Activated CD4-positive, alpha-beta T cell treated with anti-CD3 and anti-CD28 coated beads, Interleukin-2, Interleukin-6, amounts not matched to agents 100 ng/mL and 50 ng/mL, durations not matched to agents 16 hours and 8 hours (primary cell): ENCODE measurements around the gene PTPN14.

Experiments
- DNase-seq: peaks from one replicate; pipeline ENCODE4 v3.0.0-alpha.2; 2020

The PTPN14 gene

DNA sequence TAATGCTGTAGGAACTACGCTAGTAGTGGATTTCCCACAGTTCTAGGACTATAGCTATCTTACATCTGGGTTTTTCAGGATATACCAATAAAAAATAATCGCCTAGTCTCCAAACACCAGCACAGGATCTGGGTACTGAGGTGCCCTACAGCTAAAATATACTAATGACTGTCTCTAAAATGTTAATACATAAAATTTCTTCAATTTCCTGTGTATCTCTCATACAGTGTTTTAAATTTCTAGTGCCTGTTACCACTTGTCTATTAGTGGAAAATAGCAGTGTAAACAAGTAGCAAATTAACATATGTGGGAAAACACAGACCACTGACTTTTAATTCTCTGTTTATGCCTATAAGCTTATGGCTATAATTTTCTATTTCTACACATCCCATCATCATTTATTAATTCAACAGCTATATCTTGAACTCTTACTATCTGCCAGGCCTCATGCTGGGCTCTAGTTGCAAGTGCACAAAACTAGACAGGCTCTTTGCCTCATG is 16.1 kb upstream of the PTPN14 start:
- no peak for DNase-seq

DNA sequence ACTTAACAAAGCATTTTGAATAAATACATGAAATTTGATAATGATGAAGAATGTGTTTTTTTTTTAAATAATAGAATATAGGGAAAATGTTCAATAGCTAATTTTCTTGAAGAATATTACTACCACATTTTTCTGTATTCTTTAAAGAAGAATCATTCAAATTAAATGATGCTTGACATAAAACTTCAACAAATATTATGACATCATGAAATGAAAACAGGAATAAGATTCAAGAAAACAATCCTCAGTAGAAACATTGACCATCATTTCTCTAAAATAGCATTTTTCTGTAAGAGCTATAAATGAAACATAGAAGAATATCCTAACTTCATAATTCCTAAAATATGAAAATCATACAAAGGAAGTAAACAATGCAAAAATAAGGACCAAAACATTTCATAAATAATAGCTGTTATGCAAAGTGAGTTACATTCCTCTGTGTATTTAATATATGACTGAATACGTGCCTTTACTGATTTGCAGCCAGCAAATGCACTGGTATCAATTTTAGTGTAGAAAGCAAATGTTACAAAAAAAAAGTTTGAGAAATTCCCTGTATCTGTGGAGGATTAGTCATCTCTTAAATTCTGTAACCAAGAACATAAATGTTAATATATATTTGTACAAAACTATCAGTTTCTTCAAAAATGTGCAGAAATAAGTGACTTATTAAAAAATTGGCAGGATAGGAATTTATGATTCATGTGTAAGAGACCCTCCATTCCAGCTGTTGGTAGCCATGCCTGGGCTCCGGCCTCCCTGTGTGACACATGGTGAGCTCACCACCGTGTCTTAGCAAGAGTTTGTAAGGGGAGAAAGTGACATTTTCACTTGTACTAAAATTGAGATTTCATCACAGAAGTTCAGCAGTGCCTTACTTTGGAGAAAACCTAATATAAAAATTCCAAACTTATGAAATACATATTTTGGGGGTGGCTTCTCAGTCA is 15.0 kb upstream of the PTPN14 start:
- DNase-seq, result peak; percentile 20

DNA sequence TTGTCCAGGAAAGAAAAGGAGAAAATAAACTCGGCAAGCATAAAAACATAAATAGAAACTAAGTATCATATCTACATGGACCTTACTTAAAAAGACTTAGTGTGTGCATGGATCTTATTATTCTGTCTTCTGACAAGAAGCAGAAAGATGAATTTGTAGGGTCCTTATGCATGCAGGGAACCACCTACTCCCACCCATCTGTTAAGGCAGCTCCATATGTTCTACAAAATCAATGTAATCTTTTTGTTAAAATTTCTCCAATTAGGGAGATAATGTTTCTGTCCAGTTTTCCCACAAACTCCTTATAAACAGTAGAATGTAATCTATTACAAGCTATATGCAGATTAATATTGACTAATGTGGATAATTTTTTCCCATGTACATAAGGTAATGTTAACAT is 13.9 kb upstream of the PTPN14 start:
- no peak for DNase-seq

DNA sequence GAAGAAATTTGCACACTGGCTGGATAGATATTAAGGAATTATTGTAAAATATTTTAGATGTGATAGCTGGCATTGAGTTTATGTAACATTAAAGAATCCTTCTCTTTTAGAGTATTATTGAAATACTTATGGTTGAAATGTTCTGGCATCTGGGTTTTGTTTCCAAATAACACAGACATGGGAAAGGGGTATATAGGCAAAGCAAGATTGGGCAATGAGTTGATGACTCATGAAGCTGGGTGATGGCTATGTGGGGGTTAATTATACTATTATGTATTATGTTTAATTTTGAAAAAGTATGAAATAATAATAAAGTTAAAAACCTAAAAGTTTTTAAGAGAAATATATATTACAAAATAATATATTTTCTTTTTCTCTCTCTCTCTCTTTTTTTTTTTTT is 12.5 kb upstream of the PTPN14 start:
- no peak for DNase-seq

DNA sequence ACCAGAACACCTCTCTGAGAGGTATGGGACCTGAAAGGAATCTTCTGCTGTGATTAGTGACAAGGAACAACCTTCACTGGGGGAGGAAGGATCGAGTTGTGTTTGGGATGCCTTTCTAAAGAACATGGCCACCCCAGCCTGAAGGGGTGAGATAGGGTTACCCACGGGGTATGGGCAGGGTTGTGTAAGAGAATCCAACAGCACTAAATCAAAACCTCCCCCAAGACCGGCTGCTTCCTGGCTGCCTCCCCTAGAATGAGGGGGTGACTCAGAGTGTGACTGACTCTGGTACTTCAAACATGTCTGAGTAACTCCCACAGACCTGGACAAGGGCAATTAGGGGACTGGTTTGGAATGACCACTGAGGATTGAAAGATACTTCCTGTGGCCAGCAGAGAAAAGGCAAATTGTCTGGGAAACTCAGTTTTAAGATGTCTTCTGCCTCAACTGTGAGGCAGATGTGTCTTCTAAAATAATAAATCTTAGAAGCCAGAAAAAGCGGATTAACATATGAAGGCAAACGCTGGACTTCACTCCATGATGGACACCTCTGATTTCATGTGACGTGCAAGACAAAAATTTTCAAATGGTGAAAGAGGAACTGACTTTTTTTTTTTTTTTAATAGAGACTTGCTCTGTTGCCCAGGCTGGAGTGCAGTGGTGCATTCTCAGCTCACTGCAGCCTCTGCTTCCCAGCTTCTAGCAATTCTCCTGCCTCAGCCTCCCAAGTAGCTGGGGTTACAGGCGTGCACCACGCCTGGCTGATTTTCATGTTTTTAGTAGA is 6.7 kb upstream of the PTPN14 start:
- DNase-seq, result peak; percentile 21

DNA sequence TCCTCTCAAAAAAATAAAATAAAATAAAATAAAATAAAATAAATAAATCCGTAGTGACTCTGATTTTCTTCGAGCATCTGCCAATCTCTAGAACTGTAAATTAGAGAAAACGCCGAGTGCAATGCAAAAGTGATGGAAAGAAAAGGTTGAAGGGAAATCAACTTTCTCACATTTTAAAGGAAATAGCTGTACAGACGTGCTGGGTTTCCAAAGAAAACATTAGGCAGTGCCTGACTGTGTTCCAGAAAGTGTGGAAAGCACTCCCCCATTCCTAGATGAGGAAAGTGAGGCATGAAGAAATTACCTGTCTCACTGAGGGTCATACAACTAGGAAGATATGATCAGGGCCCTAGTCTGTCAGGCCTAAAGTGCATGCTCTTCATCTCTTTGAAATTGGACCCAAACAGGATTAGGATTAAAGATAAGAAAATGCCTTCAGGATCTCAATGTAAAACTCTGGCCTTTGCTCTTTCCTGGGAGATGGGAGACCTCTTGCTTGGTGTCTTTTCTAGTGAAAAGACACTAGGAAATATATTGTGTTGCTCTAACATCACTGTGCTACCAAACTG is 1.8 kb upstream of the PTPN14 start:
- no peak for DNase-seq

DNA sequence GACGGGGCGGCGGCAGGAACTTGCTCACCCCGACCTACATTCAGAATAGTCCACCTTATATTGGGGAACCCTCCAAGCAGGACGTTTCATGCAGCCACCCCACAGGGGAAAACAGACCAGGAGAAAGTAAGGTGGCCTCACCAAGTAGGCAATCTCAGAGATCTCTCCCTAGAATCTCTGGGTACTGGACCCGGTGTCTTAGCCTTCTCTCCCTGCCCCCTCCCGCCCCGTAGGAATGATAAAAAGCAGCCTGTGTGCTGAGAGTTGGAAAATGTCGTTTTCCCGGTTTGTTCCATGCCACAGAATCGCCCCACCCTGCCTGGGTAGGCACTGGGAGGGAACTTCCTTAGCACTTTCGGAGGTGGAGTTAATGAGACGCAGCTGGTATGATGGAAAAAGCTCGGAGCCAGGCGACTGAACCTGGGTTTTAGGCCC is 789 bp upstream of the PTPN14 start:
- DNase-seq, result no peak

DNA sequence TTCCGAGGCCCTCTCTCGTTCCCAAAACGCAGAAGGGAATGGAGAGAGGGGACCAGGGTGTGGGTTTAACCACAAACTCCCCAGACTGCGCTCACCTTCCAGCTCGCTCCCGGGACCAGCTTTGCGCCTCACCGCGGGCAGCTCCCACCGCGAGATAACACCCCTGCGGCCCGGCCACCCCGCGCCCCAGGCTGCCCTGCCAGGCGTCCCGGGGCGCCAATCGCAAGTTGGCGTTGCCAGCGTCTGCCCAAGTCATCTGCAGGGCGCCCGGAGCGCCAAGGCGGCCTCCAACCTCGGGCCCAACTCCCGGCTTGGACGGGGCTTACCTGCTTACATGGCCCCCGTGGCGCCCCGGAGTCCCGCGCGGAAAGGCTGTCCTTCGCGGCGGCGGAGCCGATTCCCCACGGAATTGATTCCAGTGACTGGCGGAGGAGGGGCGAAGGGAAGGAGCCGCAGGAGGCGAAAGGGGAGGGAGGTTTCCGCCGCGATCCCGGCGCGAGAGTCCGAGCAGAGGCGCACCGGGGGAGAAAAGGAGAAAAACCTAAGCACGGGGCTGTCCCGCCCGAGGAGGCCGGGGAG is 456 bp downstream of the PTPN14 start:
- DNase-seq, result no peak

DNA sequence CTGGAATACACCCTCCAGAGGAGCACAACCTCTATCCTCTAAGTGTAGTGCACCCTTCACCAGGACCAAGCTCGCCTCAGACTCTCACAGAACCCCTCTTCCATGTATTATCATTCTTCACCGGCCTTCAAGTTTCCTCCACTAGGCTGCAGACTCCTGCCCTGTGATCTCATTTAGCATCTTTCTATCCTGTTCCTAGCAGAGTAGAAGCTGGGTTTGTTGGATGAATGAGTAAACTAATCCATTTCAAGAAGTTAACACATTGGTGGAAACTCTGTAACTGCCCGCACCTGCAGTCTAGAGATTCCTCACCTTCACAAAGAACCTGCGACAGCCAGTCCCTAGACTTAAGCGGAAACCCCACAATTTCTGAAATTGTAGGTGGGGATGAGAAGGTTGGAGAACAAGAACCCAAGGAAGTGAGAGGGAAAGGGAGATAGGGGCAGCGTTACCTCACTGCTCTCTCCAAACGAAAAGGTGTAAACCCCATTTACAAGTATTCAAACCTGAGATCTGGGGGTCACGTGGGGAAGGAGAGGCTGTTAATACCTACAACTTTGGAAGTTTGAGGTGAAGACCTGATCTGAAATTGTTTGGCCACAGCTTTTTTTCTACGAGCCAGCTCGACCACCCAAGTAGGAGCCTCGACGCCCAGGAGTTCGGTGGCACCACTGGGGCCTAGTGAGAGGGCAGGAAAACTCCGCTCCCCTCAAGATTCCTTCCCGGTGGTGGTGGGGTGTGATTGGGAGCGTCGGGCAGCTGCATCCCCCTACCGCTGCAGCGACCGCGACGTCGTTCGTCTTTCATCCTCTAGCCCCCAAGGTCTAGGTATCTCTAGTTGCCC is 1.2 kb downstream of the PTPN14 start:
- no peak for DNase-seq

DNA sequence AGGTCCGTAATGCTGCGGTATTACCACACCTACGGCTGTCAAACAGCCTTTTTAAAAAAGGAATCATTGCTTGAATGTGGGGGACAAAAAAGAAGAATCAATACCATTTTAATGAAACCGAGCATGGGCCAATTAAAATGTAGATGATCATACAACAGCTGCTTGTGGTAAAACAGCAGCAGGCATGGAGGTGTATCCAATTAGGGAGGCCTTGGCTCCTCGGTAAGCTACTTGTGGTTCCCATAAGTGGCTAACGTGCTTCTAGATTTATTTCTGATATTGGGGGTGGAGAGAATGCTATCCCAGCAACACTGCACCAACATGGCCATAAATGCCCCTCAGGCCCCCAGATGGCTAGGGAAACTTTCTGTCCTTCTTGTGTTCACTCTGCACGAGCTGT is 1.8 kb downstream of the PTPN14 start:
- no peak for DNase-seq

DNA sequence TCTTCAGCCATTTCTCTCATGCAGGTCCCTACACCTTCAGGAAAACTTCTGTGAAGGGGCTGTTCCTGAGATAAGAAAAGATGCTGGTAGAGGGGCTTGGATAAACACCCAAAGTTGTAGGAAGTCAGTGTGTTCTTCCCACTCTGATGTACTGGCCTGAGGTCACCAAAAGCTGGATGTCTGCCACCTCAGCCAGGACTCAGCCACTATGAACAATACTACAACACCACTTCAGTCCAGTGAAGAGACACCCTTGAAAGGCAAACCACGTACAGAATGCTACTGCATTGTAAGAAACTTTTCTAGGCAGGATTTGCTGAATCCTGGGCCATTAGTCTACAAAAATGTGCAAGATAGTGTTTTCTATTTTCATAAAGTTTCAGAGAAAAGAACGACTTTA is 2.4 kb downstream of the PTPN14 start:
- DNase-seq, result no peak

DNA sequence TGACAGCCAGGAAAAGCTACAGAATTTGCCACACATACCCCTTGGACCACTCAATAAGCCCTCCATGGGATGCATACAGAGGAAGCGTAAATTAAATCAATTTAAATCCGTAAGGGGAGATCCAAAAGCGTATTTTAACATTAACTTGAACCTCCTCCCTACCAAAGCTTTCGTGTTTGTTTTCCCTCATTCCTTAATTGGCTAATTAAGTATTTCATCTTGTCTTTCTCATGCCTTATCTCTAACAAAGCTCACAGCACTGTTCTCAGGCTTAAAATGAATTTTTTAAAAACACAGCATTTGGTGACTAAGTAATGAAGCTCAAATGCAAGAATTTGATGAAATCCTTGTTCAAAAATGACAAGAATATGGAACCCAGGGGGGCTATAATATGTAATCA is 3.1 kb downstream of the PTPN14 start:
- no peak for DNase-seq

DNA sequence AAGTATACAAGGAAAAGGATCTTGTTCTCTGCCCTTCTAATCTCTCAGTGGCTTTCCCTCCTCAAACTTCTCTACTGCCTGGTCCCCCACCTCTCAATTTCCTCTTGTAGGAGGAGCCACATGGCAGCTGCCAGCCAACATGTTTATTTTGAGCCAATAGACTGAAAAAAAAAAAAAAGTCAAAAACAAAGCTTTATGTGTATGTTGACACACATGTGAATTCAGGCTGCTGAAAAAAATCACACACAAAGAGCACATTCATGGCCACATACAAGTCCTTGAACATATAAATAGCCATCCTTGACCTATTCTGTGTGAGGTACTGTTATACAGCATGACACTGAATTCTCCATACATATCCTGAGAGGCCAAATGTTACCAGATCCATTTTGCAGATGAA is 3.7 kb downstream of the PTPN14 start:
- DNase-seq, result no peak

DNA sequence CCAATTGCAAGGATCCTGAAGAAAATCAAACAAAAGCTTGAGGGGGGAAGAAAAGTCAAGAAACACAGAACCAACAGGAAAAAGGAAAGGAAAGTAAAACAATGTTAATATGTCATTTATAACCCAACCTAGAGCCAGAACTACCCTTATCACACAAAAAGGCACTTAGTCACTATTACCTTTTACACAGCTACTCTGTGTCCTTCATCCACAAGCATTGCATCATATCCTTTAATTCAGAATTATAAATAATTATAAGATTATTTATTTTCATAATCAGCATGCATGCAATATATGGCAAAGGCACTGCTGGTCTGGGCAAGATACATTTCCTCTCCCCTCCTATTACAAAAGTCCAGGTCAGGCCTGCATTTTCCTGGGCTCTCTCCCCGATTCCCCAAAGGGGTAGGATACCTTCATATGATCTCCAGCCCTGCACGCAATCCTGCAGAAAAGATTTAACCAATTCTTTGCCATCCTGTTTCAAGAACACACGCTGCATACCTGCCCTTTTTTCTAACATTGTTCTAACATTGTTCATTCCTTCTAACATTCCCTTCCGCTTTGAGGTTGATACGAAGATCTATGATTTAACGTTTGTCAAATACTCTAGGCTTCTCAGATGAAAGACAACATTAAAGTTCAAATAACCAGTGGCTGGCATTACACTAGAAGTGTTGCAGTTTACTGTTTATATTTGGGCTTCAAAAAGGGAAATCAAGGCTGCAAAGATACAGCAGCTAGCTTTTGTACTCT is 4.3 kb downstream of the PTPN14 start:
- DNase-seq, result no peak

DNA sequence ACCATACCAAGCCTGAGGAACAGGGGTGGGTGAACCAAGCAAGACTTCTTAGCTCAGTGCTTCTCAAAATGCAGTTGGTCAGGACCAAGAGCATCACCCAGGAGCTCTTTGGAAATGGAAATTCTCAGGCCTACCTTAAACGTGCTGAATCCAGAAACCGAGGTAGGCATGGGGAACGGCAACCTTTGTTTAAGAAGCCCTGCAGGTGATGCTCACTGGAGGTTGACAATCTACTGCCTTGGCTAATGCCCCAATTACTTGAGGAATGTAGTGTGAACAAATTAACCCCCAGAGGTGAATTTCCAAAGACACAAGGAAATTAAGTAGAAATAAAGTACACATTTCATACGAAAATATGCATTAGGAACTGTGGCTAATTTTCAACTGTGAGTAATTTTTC is 5.3 kb downstream of the PTPN14 start:
- no peak for DNase-seq

DNA sequence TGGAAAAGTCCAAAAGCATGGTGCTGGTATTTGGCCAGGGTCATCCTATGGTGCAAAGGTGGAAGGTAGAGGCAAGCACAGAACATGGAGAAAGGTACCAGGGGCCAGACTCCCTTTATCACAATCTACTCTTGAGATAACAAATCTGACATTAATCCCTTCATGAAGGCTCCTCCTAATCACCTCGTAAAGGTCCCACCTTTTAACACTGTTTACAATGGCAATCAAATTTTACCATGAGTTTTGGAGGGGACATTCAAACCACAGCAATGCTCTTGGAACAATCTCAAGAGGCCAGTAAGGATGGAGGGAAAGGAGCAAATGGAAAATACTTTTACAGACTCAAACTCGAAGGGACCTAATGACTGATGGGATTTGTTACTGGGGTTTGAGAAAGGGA is 6.1 kb downstream of the PTPN14 start:
- no peak for DNase-seq

DNA sequence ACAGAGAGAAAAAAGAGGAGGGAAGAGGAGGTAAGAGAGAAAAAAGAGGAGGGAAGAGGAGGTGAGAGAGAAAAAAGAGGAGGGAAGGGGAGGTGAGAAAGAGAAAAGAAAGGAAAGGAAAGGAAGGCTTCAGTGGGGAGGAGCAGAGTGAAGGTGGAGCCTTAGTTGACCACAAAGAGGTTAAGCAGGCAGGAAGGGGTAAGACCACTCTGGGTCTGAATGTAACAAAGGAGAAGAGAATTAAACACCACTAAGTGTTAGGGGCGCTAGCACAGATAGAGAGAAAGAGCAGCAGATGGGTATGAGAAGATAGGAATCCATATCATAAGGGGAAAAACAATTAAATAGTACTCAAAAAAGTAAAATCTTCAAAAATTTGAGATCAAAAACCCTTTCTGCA is 6.6 kb downstream of the PTPN14 start:
- no peak for DNase-seq

DNA sequence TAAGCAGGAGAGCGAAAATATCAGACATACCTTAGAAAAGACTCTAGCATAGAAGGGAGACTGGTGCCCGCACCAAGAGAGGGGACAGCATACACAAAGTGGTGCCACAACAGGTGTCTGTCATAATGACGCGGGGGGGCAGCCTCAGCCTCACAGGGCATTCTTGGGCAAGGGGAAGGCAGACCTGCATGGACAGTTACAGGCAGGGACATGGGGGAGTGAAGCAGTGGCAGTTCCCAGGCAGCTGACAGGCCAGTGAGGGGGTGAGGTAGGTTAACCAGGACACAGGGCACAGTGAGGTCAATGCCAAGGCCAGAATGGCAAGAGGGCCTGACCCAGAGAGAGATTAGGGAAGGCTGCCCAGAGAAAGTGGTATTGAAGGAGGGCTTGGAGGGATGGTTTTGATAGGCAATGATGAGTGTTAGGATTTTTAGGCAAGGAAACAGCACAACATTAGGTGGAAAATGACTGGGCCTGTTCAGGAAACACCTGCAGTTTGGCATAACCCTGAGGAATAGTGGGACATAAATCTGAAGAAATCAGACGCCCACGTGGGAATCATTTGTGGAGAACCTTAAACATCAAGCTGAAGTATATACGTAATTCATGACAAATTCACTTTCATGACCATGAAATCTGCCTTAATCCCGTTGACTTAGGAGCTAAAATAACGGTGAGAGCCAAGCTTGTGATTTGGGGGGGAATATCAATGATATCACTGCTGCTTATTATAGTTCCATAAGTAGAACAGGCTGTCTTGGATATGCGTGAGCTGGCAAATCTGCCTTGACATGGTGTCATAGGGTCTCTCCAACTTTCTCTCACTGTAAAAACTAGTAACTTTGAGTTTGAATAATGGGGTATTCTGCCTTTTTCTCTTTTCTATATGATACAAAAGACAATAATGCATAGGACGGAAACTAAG is 8.9 kb downstream of the PTPN14 start:
- DNase-seq, result no peak

DNA sequence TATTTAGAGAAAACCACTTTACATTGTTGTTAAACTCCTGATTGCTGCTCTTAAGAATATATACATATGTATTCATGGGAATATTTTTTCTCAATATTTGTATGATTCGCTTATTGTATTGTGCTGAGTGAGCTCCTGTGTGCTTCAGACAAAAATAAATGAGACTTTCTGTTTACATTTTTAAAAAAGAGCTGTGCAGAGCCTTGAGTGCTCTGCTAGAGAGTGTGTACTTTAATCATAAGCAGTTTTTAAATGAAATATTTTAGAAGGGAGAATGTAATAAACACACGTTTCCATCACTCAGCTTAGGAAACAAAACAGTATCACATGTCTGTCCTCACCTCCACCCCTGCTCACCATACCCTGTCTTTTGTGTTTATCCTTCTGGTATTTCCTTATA is 9.7 kb downstream of the PTPN14 start:
- DNase-seq, result no peak

DNA sequence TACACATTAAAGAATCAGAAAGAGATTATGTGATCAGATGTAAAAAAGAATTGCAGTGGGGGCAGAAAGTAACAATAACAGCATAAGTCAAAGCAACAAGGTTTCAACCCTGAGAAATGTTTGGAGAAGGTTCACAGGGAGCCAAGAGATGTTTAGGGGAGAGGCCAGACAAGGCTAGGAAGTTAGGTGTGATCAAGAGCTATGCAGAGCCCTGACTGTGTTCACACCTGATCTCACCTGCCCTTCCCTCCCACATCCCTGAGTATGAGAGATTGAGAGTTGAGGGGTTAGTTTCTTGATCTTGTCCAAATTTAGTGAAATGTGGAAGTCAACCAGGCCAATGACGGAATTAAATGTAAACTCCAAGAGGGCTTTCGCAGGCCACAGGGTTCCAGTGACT is 10.2 kb downstream of the PTPN14 start:
- DNase-seq, result no peak
